B cell (primary cell): ENCODE data around the gene AFAP1L1. TPM values are rescaled to one million over a fixed set of nuclear protein-coding genes. Genes with fewer than 3 reads are reported as not detected.
"Not testable (repeated sequence)": the region's sequence is repeated elsewhere in the genome, so short reads cannot be mapped to it uniquely, and the experiment has no call there.

Source experiments
- ATAC-seq: fragments of 200-7000 bp; cut with Tn5 transposase; one replicate; pipeline ENCODE4 v1.10.0; 2021; ENCODE audit warnings: low read depth, mild to moderate bottlenecking, moderate number of reproducible peaks, moderate library complexity
- CTCF ChIA-PET: fragments of 350-600 bp; sonication (Branson Sonifier 250); formaldehyde crosslinking; loops from one replicate; lab custom pipeline; 2021; ENCODE audit warnings: antibody characterized with exemption, inconsistent platforms; lab: Charles Lee
- POLR2A ChIA-PET: fragments of 350-600 bp; sonication (Branson Sonifier 250); formaldehyde crosslinking; loops from one replicate; lab custom pipeline; 2021; ENCODE audit warnings: antibody characterized with exemption; lab: Charles Lee
- DNase-seq: peaks from one replicate; pipeline ENCODE4 v3.0.0; 2013
- H2AFZ ChIP-seq: 2 replicates; pipeline ENCODE4 v1.6.1; 2012; ENCODE audit warnings: mild to moderate bottlenecking, low read depth, low read length; ENCODE audit not compliant: insufficient read depth, poor library complexity, severe bottlenecking
- H3K27ac ChIP-seq, 2 donors: 1 replicate in 1 of 2; 2 replicates in 1 of 2; pipeline ENCODE4 v1.5.1; 2012 to 2013; ENCODE audit warnings: low read length in 2 of 2, mild to moderate bottlenecking in 2 of 2, moderate library complexity in 1 of 2
- H3K27me3 ChIP-seq, 4 experiments: fragments of 200-600 bp in 1 of 4; sonication (generic) in 1 of 4; replicated peaks in 1 of 4; 1 replicate in 2 of 4; 2 replicates in 2 of 4; pipeline versions ENCODE4 v1.6.1 to v1.7.0; 2013 to 2016; ENCODE audit warnings: low read length in 3 of 4, mild to moderate bottlenecking in 2 of 4, mixed read lengths in 1 of 4, moderate library complexity in 1 of 4; ENCODE audit not compliant: insufficient read depth in 4 of 4, control insufficient read depth in 3 of 4; ENCODE audit errors: control extremely low read depth in 1 of 4
- H3K36me3 ChIP-seq, 2 experiments: replicated peaks in 1 of 2; 1 replicate in 1 of 2; 2 replicates in 1 of 2; pipeline versions ENCODE4 v1.6.1 to v1.7.1; 2013; ENCODE audit warnings: low read length in 1 of 2; ENCODE audit not compliant: insufficient read depth in 2 of 2, control insufficient read depth in 1 of 2; ENCODE audit errors: control extremely low read depth in 1 of 2, extremely low read depth in 1 of 2
- H3K4me1 ChIP-seq, 2 donors: fragments of 200-600 bp in 1 of 2; sonication (generic) in 1 of 2; 1 replicate in 1 of 2; 2 replicates in 1 of 2; pipeline versions ENCODE4 v1.5.1 to v1.6.1; 2013 to 2017; ENCODE audit warnings: low read length in 2 of 2; ENCODE audit not compliant: control insufficient read depth in 2 of 2, insufficient read depth in 2 of 2
- H3K4me2 ChIP-seq: replicated peaks from 2 replicates; pipeline ENCODE3; 2012; ENCODE audit warnings: mild to moderate bottlenecking, low read depth, low read length; ENCODE audit not compliant: poor library complexity, severe bottlenecking
- H3K4me3 ChIP-seq, 5 experiments: fragments of 200-600 bp in 1 of 5; sonication (generic) in 1 of 5; 1 replicate in 3 of 5; 2 replicates in 2 of 5; pipeline versions ENCODE4 v1.5.1 to v1.7.0; 2011 to 2016; ENCODE audit warnings: low read length in 4 of 5, mild to moderate bottlenecking in 4 of 5, low read depth in 2 of 5, control low read depth in 1 of 5, moderate library complexity in 1 of 5; ENCODE audit not compliant: insufficient read depth in 1 of 5; ENCODE audit errors: control extremely low read depth in 1 of 5, extremely low read depth in 1 of 5
- H3K79me2 ChIP-seq: fragments of 200-600 bp; sonication (generic); one replicate; pipeline ENCODE4 v1.6.0; 2016; ENCODE audit warnings: low read length; ENCODE audit not compliant: control insufficient read depth, insufficient read depth
- H3K9ac ChIP-seq: fragments of 200-600 bp; sonication (generic); 2 replicates; pipeline ENCODE4 v1.6.1; 2017; ENCODE audit warnings: mild to moderate bottlenecking, low read length, moderate library complexity
- H3K9me3 ChIP-seq, 3 donors: one replicate each; pipeline versions ENCODE4 v1.6.1 to v1.7.1; 2013; ENCODE audit warnings: low read length in 2 of 3; ENCODE audit not compliant: control insufficient read depth in 2 of 3, insufficient read depth in 1 of 3; ENCODE audit errors: control extremely low read depth in 1 of 3
- H4K20me1 ChIP-seq: 2 replicates; pipeline ENCODE4 v1.6.0; 2012; ENCODE audit warnings: mild to moderate bottlenecking, low read length; ENCODE audit not compliant: insufficient read depth, control insufficient read depth, poor library complexity, severe bottlenecking
- H3K27ac Mint-ChIP-seq: one replicate; pipeline ENCODE4 v1.8.0; 2021; ENCODE audit warnings: mixed read lengths
- H3K27me3 Mint-ChIP-seq: one replicate; pipeline ENCODE4 v1.8.0; 2021; ENCODE audit warnings: mixed read lengths
- H3K4me1 Mint-ChIP-seq: one replicate; pipeline ENCODE4 v1.8.0; 2021; ENCODE audit warnings: mixed read lengths
- H3K4me3 Mint-ChIP-seq: one replicate; pipeline ENCODE4 v1.8.0; 2021; ENCODE audit warnings: mixed read lengths
- H3K9me3 Mint-ChIP-seq: one replicate; pipeline ENCODE4 v1.8.0; 2022; ENCODE audit warnings: mixed read lengths; ENCODE audit not compliant: insufficient read depth
- CTCF ChIP-seq: fragments of 200-600 bp; IDR thresholded peaks from one replicate; pipeline ENCODE4 v1.8.0; 2022; ENCODE audit warnings: antibody characterized with exemption, mild to moderate bottlenecking
- EZH2 ChIP-seq: IDR thresholded peaks from 2 replicates; pipeline ENCODE4 v1.6.1; 2012; ENCODE audit warnings: borderline replicate concordance, low read depth, mild to moderate bottlenecking, moderate library complexity, low read length; ENCODE audit not compliant: insufficient read depth, poor library complexity, severe bottlenecking
- WGBS: methylation state at CpG from one replicate; pipeline ENCODE4 v1.1.5; 2013; ENCODE audit warnings: missing lambda C conversion rate; ENCODE audit not compliant: insufficient coverage; 5-methylcytosine and 5-hydroxymethylcytosine counted together
- intact Hi-C: fragments of 100-400 bp; cut with micrococcal nuclease; formaldehyde crosslinking; loops from one replicate; pipeline ENCODE4 v1.10.0; 2022
- polyA plus RNA-seq: library from polyadenylated mRNA; depleted of rRNA; stranded (reverse); fragments of >200 nt; gene quantifications from 2 replicates; pipeline ENCODE4 v1.2.3, GENCODE V29; 2012
- total RNA-seq, 2 donors: library from RNA; stranded (reverse); fragments of 120-200 nt in 1 of 2; gene quantifications; 1 replicate in 1 of 2; 2 replicates in 1 of 2; pipeline versions ENCODE4 v1.2.3 to v1.2.4, GENCODE V29; 2013 to 2022

AFAP1L1 gene
- total and polyA plus RNA-seq, 2 donors (not counting 1 experiment from before 2014, with no cell fraction given), result not detected

- H2AFZ ChIP-seq, result no peak overlapping the region
- no peaks in the 10 kb centered on the region for H3K79me2 ChIP-seq
- H3K27me3 ChIP-seq, result no peaks in the 10 kb centered on the region
- H3K4me1 Mint-ChIP-seq, result no peaks in the 10 kb centered on the region
- H3K4me2 ChIP-seq, result no peak overlapping the region
- no peak overlapping the region for H3K4me3 Mint-ChIP-seq
- intact Hi-C loops, result no loop called here
- no peaks in the 10 kb centered on the region for H4K20me1 ChIP-seq
- H3K4me1 ChIP-seq, result no peaks in the 10 kb centered on the region
- no peak overlapping the region for H3K4me3 ChIP-seq
- DNase-seq (no peak), ATAC-seq (no peak)
- no peak overlapping the region for H3K27ac Mint-ChIP-seq
- H3K9ac ChIP-seq, result no peak overlapping the region
- no peaks in the 10 kb centered on the region for H3K9me3 ChIP-seq
- no peak overlapping the region for H3K27ac ChIP-seq
- ChIA-PET POLR2A (no interaction called here), CTCF (interaction anchor here (1.4 to 2.3 kb wide), 2 partner anchors 8 to 175 kb away, joined by 5 to 6 read pairs; no protein-coding TSS in a partner anchor)
- H3K36me3 ChIP-seq, result no peaks in the 10 kb centered on the region
- H3K27me3 Mint-ChIP-seq, result peaks cover 8% of the 10 kb centered on the region
- no peaks in the 10 kb centered on the region for H3K9me3 Mint-ChIP-seq
- TF ChIP-seq CTCF, result no peak
- TF ChIP-seq EZH2, result no peak
- WGBS, result 91% methylated on average over 8 of the region's 11 CpGs
Observed at GRCh38 chr5:149389552-149390495, 118.2 kb downstream of the AFAP1L1 start.

- H3K4me1 ChIP-seq, H3K79me2 ChIP-seq, H3K9me3 ChIP-seq, H3K4me1 Mint-ChIP-seq, DNase-seq, H3K9ac ChIP-seq, H3K27me3 ChIP-seq, H3K4me2 ChIP-seq, H3K4me3 ChIP-seq, H3K36me3 ChIP-seq, POLR2A ChIA-PET, H3K27ac Mint-ChIP-seq, H4K20me1 ChIP-seq, H3K9me3 Mint-ChIP-seq, ATAC-seq, H2AFZ ChIP-seq, H3K4me3 Mint-ChIP-seq, H3K27me3 Mint-ChIP-seq, intact Hi-C loops, H3K27ac ChIP-seq: not testable (repeated sequence)
- CTCF ChIA-PET, result interaction anchor here (0.7 to 2.3 kb wide), 2 partner anchors 9 to 1462 kb away, joined by 4 to 6 read pairs; no protein-coding TSS in a partner anchor
- WGBS, result 92% methylated on average over 5 of the region's 6 CpGs
Observed at GRCh38 chr5:149391076-149391475, 119.4 kb downstream of the AFAP1L1 start.

Other genes with a start within 250 kb of the AFAP1L1 start
- not detected in 2 replicates for gene SH3TC2, start 208.8 kb upstream of the AFAP1L1 start, total RNA-seq
- gene SH3TC2, start 208.8 kb upstream of the AFAP1L1 start, polyA plus RNA-seq, result 0.01 TPM in 1 of 2 replicates, not detected in the other
- gene ABLIM3, start 130.4 kb upstream of the AFAP1L1 start, total RNA-seq, result not detected in 2 replicates
- gene ABLIM3, start 130.4 kb upstream of the AFAP1L1 start, polyA plus RNA-seq, result 0.22 TPM in 1 of 2 replicates, not detected in the other
- 12.1 and 12.5 TPM in 2 replicates for gene GRPEL2, start 73.6 kb downstream of the AFAP1L1 start, total RNA-seq
- 1.1 and 1.4 TPM in 2 replicates for gene GRPEL2, start 73.6 kb downstream of the AFAP1L1 start, polyA plus RNA-seq
- 11.7 and 13.5 TPM in 2 replicates for gene PCYOX1L, start 86.2 kb downstream of the AFAP1L1 start, total RNA-seq
- gene PCYOX1L, start 86.2 kb downstream of the AFAP1L1 start, polyA plus RNA-seq, result 19.4 and 22.0 TPM in 2 replicates
- not detected in 2 replicates for gene IL17B, start 107.4 kb downstream of the AFAP1L1 start, total RNA-seq
- gene IL17B, start 107.4 kb downstream of the AFAP1L1 start, polyA plus RNA-seq, result not detected in 2 replicates